K562 (cell line): ENCODE measurements around the gene SCARF1. TPM values are rescaled to one million over a fixed set of nuclear protein-coding genes. Genes with fewer than 3 reads are reported as not detected.

ENCODE experiments used
- ATAC-seq: fragments of 200-7000 bp; cut with Tn5 transposase; 3 replicates; pipeline ENCODE4 v1.9.1; 2020; ENCODE audit warnings: moderate library complexity
- BruUV-seq: library from RNA; stranded (reverse); fragments of 400-500 nt; replicated peaks from 2 replicates; lab custom pipeline; 2021; lab: Mats Ljungman, UMichigan
- CTCF ChIA-PET: fragments of 300-600 bp; formaldehyde crosslinking; extraction: SDS; loops from one replicate; lab custom pipeline; 2021; ENCODE audit warnings: low intra/inter-chr PET ratio; lab: Yijun Ruan, JAX
- POLR2A ChIA-PET: fragments of 300-600, 350-650 bp; sonication (Branson Sonifier 250); formaldehyde crosslinking; extraction: SDS; loops from one replicate; lab custom pipeline; 2021; ENCODE audit warnings: antibody characterized with exemption, inconsistent platforms; lab: Yijun Ruan, JAX
- DNase-seq, 4 experiments: peaks; one replicate each; pipeline versions ENCODE4 v3.0.0 to v3.0.0-alpha.2; 2011 to 2018; ENCODE audit warnings: low spot score in 3 of 4, mixed read lengths in 3 of 4; ENCODE audit errors: extremely low read depth in 1 of 4
- FAIRE-seq: peaks from 2 replicates; lab custom pipeline; 2011; peaks lifted over from hg19 to GRCh38; lab: Jason Lieb, UNC
- H2AFZ ChIP-seq: 2 replicates; pipeline ENCODE4 v1.6.0; 2011; ENCODE audit warnings: low read depth, low read length, control low read depth, inconsistent platforms
- H3K27ac ChIP-seq: fragments of 200-600 bp; 3 replicates; pipeline ENCODE4 v1.8.0; 2011; ENCODE audit warnings: low read depth, mild to moderate bottlenecking, control low read depth, inconsistent platforms, low read length, moderate library complexity, mixed read lengths; ENCODE audit errors: extremely low read depth
- H3K27me3 ChIP-seq, 2 experiments: fragments of 300-600 bp in 1 of 2; 2 replicates in 1 of 2; 3 replicates in 1 of 2; pipeline versions ENCODE4 v1.6.0 to v1.8.0; 2011; ENCODE audit warnings: inconsistent platforms in 2 of 2, low read length in 2 of 2, mild to moderate bottlenecking in 1 of 2, mixed read lengths in 1 of 2, moderate library complexity in 1 of 2; ENCODE audit not compliant: control insufficient read depth in 2 of 2, insufficient read depth in 2 of 2
- H3K36me3 ChIP-seq: fragments of 300-600 bp; 3 replicates; pipeline ENCODE4 v1.8.0; 2011; ENCODE audit warnings: mild to moderate bottlenecking, low read length, inconsistent platforms; ENCODE audit not compliant: control insufficient read depth, insufficient read depth
- H3K4me1 ChIP-seq, 2 experiments: fragments of 200-600 bp in 1 of 2; replicated peaks in 1 of 2; 2 replicates in 1 of 2; 3 replicates in 1 of 2; pipeline versions ENCODE4 v1.5.1 to v1.8.0; 2011; ENCODE audit warnings: inconsistent platforms in 2 of 2, low read length in 2 of 2, mild to moderate bottlenecking in 1 of 2, mixed read lengths in 1 of 2, moderate library complexity in 1 of 2; ENCODE audit not compliant: control insufficient read depth in 2 of 2, insufficient read depth in 2 of 2
- H3K4me2 ChIP-seq: 2 replicates; pipeline ENCODE4 v1.6.1; 2011; ENCODE audit warnings: low read length, control low read depth, inconsistent platforms, mixed read lengths; ENCODE audit not compliant: insufficient read depth
- H3K4me3 ChIP-seq: fragments of 200-600 bp; sonication (generic), shearing (Covaris generic); 2 replicates; pipeline ENCODE4 v1.5.1; 2016; ENCODE audit warnings: control low read depth, inconsistent platforms
- H3K79me2 ChIP-seq: fragments of 200-600 bp; 3 replicates; pipeline ENCODE4 v1.8.0; 2011; ENCODE audit warnings: low read length, inconsistent platforms; ENCODE audit not compliant: control insufficient read depth, insufficient read depth
- H3K9ac ChIP-seq, 2 experiments: 2 replicates each; pipeline versions ENCODE4 v1.6.0 to v1.6.1; 2011; ENCODE audit warnings: low read depth in 2 of 2, low read length in 2 of 2, control low read depth in 1 of 2, inconsistent platforms in 1 of 2, mild to moderate bottlenecking in 1 of 2, mixed read lengths in 1 of 2; ENCODE audit not compliant: insufficient read depth in 1 of 2
- H3K9me1 ChIP-seq: one replicate; pipeline ENCODE4 v1.6.0; 2011; ENCODE audit warnings: inconsistent platforms, mild to moderate bottlenecking, low read length, moderate library complexity; ENCODE audit not compliant: control insufficient read depth, insufficient read depth
- H3K9me3 ChIP-seq: replicated peaks from 2 replicates; pipeline ENCODE4 v1.5.1; 2011; ENCODE audit warnings: low read depth, low read length, inconsistent platforms; ENCODE audit not compliant: control insufficient read depth, insufficient read depth
- H4K20me1 ChIP-seq: replicated peaks from 2 replicates; pipeline ENCODE4 v1.6.1; 2011; ENCODE audit warnings: low read length, inconsistent platforms, mixed read lengths; ENCODE audit not compliant: control insufficient read depth, insufficient read depth
- CTCF ChIP-seq, 3 experiments: IDR thresholded peaks in 2 of 3; conservative IDR thresholded peaks in 1 of 3; 2 replicates each; pipeline ENCODE4 v1.5.1; 2011 to 2012; ENCODE audit warnings: low read length in 3 of 3, mild to moderate bottlenecking in 3 of 3, control low read depth in 2 of 3, improper control_type of control experiment in 1 of 3, inconsistent platforms in 1 of 3, low read depth in 1 of 3, mixed read lengths in 1 of 3, moderate library complexity in 1 of 3; ENCODE audit not compliant: insufficient read depth in 2 of 3
- FOXJ2 ChIP-seq: fragments of 200-800 bp; sonication (Bioruptor generic); IDR thresholded peaks from 2 replicates; pipeline ENCODE4 v1.6.1; 2016; ENCODE audit warnings: missing genetic modification characterization, missing compliant biosample characterization
- MCM2 ChIP-seq: fragments of 450-650 bp; IDR thresholded peaks from 2 replicates; pipeline ENCODE4 v1.6.1; 2017; ENCODE audit warnings: low read depth, mild to moderate bottlenecking
- ZBTB33 ChIP-seq: sonication (generic); formaldehyde crosslinking; IDR thresholded peaks from 2 replicates; pipeline ENCODE4 v1.8.1; 2023; ENCODE audit warnings: mild to moderate bottlenecking, missing genetic modification reagents
- WGBS: fragments of 100-300 bp; shearing (Covaris generic); methylation state at CpG from one replicate; pipeline ENCODE4 v1.1.6; 2016; ENCODE audit warnings: low coverage, mixed read lengths; ENCODE audit not compliant: insufficient coverage; ENCODE audit errors: missing lambda C conversion rate; 5-methylcytosine and 5-hydroxymethylcytosine counted together
- in situ Hi-C: fragments of 300-500 bp; cut with MboI; formaldehyde crosslinking; loops from 4 replicates; pipeline ENCODE4 v1.15.0; 2018; ENCODE audit warnings: inconsistent platforms, mixed read lengths
- intact Hi-C: fragments of 100-400 bp; cut with micrococcal nuclease; formaldehyde crosslinking; loops from 2 replicates; pipeline ENCODE4 v1.14.2; 2022
- polyA plus RNA-seq, 8 experiments: library from polyadenylated mRNA; depleted of rRNA in 4 of 8; stranded (reverse) in 5 of 8; unstranded in 3 of 8; fragments of >200 nt; fragmentation: Nextera tagmentation in 2 of 8; fragmentation: Illumina TruSeq in 1 of 8; extraction: Ambion mirVana in 2 of 8; extraction: Trizol in 1 of 8; gene quantifications; 2 replicates each; pipeline versions ENCODE4 v1.2.1 to v1.2.3, GENCODE V29; 2011 to 2014; ENCODE audit warnings: inconsistent platforms in 1 of 8, missing spikeins in 1 of 8
- total RNA-seq, 7 experiments: library from RNA; depleted of rRNA in 6 of 7; stranded (reverse); fragments of >200 nt in 6 of 7; fragmentation: Illumina TruSeq in 2 of 7; extraction: Trizol in 2 of 7; gene quantifications; 2 replicates each; pipeline versions ENCODE4 v1.2.1 to v1.2.3, GENCODE V29; 2011 to 2021; ENCODE audit warnings: low replicate concordance in 1 of 7

SCARF1 gene
- total and polyA plus RNA-seq, 9 of the 15 experiments (the other 6 are each of a cell fraction or from before 2014, with no cell fraction given) = 0.04 to 2.1 (median 0.63) TPM

GRCh38 chr17:1641065-1641403 is 4.5 kb downstream of the SCARF1 start:
- BruUV-seq = no TSS peak

More at GRCh38 chr17:1641065-1641403, 4.5 kb downstream of the SCARF1 start:
- no peak overlapping the region for H3K4me3 ChIP-seq
- H3K27me3 ChIP-seq = no peaks in the 10 kb centered on the region
- TF ChIP-seq ZBTB33 (CRISPR knock-in tag) (peak; percentile 83), CTCF (IDR thresholded peaks at IDR 0.05 in 2 of 3, conservative IDR thresholded peaks at IDR 0.05 in 1 of 3; ENCODE audit: insufficient read depth in 2 of 3, low read depth in 1 of 3, low read length in 3 of 3) (0 out of 6 replicates have a peak, but pooled peaks of 1 of the 3 experiments have one; percentile 5), FOXJ2 (tag) (no peak), MCM2 (no peak)
- no peak overlapping the region for H3K4me2 ChIP-seq
- H3K27ac ChIP-seq = no peak overlapping the region
- in situ Hi-C loops (no loop called here), intact Hi-C loops (no loop called here)
- no peaks in the 10 kb centered on the region for H3K9me1 ChIP-seq
- peaks cover 0 to 51% of the 10 kb centered on the region in 2 experiments; a peak in 2 of 5 replicates for H3K4me1 ChIP-seq
- no peak overlapping the region for H2AFZ ChIP-seq
- peak overlapping the region in 1 of 2 experiments; percentile 26; a peak in 1 of 4 replicates for H3K9ac ChIP-seq
- POLR2A ChIA-PET = interaction anchor here (0.6 to 1.0 kb wide), 2 partner anchors 11 to 125 kb away, joined by 3 to 4 read pairs; partner anchors contain the start of gene INPP5K
- H3K36me3 ChIP-seq = peaks cover 2% of the 10 kb centered on the region; the same call in 1 of the 3 replicates
- DNase-seq (no peak), ATAC-seq (no peak), FAIRE-seq (no peak)
- CTCF ChIA-PET = no interaction called here
- no peaks in the 10 kb centered on the region for H3K79me2 ChIP-seq
- H4K20me1 ChIP-seq = no peaks in the 10 kb centered on the region
- no peaks in the 10 kb centered on the region for H3K9me3 ChIP-seq
- WGBS = 38% methylated on average over 12 of the region's 12 CpGs
